ENCODE results near the gene B4GALNT3.

Gene B4GALNT3

DNA sequence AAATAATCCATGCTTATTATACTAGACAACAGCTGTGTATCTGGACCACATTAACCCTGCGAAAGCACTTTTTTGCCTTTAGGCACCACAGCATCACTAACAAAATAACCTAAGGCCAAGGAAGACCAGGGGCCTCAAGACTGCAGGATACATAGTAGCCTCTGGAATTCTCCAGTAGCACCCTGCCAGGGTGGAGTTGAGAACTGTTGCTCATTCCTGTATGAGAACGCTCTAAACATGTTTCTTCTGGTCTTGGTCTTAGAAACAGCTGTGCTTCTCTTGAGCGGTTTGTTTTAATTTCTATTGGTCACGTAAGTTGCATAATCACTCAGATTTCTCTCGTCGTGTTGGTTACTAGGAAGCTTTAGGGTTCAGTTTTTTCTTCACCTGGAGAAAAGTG, 7.9 kb downstream of the B4GALNT3 start:
- no peak for DNase-seq (ENCODE audit: low spot score)

- DNase-seq (ENCODE audit: low spot score) = no peak
Observed at GRCh38 chr12:468671-469389, 9.1 kb downstream of the B4GALNT3 start.

DNA sequence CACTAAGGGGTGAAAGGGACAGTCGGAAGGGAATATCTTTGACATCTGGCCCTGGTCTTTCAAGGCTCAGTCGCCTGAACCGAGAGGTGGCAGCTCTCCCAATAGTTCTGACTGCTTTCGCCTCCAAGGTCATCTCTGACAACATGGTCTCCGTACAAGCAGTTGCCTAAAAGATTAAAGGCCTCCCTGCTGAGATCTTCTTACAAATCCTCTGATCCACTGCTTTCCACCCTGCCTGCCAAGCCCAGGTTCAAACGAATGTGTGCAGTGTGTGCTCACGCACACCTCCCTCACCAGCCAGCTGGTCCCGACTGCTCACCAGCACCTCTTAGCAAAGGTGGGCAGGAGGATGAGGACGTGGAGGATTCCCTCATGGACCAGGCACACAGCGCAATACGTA, 10.4 kb downstream of the B4GALNT3 start:
- DNase-seq (ENCODE audit: low spot score) = no peak

GRCh38 chr12:473198-473597, 13.5 kb downstream of the B4GALNT3 start:
- no peak for DNase-seq (ENCODE audit: low spot score)

DNA sequence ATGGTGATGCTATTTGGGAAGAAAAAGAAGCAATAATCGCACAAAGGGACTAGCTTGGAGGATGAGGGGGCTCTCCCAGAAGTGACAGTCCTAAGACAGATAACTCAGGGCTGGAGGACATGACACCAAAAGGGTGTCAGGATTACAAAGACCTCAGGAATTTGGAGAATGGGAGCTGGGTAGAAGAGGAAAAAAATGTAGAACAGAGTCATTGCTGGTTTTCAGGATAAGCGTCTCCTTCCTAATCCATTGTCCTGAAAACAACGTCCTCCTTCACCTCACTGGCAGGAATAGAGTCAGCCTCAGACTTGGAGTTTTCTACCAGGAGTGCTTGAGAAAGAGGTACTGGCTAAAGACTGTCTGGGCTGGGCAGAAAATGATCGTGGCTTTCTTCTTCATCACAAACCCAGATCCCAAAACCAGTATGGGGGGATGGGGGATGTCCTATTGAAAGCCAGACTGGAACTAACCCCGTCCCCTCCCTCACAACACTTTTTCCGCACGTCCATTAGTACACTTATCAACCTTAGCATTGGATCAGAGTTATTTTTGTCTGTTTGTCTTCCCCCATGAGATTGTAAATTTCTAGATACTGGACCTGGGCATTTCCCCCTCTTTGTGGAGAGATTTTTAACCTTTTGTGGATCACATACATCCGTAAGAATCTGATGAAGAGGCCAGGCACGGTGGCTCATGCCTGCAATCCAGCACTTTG, 14.3 kb downstream of the B4GALNT3 start:
- no peak for DNase-seq (ENCODE audit: low spot score)

- no peak for DNase-seq (ENCODE audit: low spot score)
Observed at GRCh38 chr12:475286-475685, 15.5 kb downstream of the B4GALNT3 start.

GRCh38 chr12:479161-479560, 19.4 kb downstream of the B4GALNT3 start:
- DNase-seq (ENCODE audit: low spot score) = no peak

DNA sequence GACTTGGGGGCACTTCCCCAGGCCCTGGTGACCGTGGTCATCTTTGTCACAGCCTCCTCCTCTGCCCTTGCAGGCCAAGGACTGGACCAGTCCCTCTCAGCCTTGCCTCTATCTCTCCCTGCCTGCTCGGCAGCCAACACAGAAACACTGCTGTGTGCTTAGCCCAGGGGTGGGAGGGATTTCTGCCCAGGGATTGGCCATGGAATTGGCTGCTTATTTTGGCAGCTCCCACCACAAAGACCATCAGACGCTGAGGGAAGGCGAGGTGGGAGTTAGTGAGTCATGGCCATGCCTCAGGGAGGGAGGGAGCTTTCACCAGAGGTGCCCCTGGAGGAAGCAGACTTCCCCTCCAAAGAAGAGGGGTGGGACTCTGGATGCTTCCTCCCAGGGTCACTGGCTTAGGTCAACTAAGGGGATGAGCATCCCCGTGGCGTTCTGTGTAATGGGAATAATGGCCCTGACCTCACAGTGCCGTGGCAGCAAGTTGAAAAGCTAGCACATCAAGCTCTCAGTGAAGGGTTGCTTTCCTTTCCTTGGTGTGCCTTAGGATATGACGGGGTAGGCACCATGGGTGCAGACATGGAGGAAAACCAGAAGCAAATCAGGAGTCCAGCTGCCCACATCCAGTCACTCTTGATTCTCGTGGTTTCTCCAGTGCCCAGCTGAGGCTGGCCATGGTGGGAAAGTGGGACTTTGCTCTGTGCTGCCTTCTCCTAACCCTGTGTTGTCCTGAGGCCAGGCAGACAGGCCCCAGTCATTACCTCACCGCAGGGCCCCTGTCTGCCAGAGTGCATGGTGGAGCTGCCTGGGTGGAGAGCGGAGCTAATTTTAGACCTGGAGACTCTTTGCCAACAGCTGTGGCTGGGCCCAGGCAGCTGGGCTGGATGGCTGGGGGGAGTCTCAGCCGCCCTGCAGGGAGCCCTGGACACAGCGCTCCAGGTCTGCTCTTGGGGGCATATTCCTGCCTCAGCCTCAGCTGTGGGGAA, 21.4 kb downstream of the B4GALNT3 start:
- DNase-seq (ENCODE audit: low spot score) = no peak

- DNase-seq (ENCODE audit: low spot score) = no peak
Observed at GRCh38 chr12:482061-482460, 22.3 kb downstream of the B4GALNT3 start.

DNA sequence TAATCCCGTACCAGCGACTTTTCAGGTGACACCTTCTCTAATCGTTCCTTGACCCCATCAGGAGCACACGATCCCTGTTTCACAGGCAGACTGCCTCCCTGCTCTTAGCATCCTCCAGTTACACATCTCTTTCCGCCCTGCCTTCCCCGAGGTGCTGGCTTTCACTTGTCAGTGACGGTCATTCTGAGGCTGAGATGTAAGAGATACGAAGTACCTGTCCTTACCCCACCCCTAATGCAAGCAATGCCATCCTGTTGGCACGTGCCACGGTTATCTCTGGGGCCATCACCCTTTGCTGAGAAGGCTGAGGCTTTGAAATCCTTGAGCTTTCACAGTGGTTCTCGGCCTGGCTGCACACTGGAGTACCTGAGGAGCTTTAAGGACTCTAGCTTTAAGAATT, 24.4 kb downstream of the B4GALNT3 start:
- DNase-seq (ENCODE audit: low spot score) = no peak

DNA sequence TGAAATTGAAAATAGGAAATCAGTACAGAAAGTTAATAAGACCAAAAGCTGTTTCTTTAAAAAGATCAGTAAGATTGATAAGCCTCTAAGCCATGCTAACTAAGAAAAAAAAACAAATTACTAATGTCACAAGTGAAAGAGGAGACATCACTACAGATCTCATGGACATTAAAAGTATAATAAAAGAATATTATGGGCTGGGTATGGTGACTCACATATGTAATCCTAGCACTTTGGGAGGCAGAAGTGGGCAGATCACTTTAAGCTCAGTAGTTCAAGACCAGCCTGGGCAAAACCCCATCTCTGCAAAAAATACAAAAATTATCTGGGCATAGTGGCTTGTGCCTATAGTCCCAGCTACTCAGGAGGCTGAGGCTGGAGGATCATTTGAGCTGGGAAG, 30.5 kb downstream of the B4GALNT3 start:
- DNase-seq (ENCODE audit: low spot score) = no peak

- no peak for DNase-seq (ENCODE audit: low spot score)
Observed at GRCh38 chr12:495466-495865, 35.7 kb downstream of the B4GALNT3 start.

GRCh38 chr12:496736-497135, 37.0 kb downstream of the B4GALNT3 start:
- DNase-seq (ENCODE audit: low spot score) = no peak

- DNase-seq (ENCODE audit: low spot score) = no peak
Observed at GRCh38 chr12:497501-498160, 37.9 kb downstream of the B4GALNT3 start.

DNA sequence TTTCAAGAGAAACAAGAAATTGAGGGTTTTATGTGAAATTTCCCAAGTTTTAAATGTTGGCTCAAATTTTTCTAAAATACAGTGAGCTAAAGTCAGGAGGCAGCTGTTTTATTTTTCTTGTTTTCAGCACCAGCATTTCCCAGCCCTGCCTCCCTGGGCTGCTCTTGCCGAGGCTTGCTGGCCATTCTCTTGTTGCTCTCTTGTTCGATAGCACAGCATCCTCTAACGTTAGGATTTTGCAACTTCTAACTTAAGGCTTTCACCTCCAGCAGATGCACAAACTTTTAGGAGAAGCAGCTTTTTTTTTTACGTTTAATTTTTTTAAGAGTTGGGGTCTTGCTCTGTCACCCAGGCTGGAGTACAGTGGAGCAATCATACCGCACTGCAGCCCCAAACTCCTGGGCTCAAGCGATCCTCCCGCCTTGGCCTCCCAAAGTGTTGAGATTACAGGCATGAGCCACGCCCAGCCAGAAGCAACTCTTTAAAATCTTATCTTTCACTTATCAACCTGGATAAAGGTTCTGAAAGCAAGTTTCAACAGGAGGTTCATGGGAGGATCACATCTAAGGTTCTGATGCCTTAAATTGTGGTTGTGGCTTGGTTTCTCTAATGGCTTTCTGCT, 40.2 kb downstream of the B4GALNT3 start:
- DNase-seq (ENCODE audit: low spot score) = no peak

DNA sequence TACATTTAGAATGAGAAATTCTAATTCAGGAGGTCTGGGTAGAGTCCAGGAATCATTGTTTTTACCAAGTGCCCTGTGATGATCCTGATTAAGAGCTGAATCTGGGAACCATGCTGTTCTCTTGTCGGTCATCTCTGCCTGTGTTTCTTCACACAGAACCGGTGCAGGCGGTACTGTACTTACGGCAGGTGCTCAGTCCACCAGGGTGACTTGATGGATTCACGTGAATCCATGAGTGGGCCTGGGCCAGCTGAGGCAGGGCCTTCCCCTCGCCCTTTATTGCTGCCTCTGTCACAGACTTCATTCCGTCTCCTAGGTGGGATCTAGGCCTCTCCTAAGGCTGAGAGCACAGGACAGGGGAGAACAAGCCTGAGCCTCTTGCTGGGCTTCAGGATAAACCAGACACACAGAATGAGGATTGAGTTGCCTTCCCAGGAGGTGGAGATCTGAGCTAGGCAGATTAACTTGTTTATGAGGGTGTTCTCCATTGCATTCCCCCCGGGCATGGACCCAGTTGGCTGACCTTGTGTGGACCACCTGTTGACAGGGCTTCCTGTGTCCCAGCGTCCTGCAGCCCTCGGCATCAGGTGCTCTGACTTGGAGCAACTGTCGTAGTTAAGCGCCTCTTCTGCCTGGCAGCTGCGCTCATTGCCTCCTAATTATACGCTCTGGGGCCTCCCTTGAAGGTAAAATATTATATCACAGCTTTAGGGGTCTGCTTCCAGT, 42.1 kb downstream of the B4GALNT3 start:
- DNase-seq (ENCODE audit: low spot score) = no peak

DNA sequence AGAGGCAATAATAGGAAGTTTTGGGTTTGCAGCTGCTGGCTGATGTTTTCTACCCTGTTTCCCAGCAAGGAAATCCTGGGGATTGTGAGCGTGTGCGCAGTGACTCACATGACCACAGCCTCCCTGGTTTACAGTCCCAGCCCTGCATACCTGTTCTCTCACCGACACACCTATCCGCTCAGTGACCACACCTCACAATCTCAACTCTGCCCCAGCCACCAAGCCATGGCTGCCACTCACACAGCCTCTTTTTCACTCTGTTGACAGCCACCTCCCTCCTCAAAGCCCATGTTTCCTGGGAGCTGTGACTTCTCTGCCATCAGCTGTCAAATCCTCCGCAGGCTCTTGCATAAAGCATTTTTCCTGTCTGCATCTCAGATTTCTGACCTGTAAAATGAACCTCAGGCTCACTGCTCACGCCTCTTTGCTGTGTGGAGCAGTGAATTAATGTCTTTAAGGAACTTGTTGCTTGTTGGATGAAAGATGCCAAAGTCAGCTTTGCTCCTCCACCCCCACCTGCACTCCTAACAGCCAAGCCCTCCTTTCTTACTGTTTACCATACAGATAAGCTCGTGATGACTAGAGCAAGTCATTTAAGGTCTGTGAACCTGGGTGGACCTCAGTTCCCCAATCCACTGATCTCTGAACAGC, 43.5 kb downstream of the B4GALNT3 start:
- DNase-seq (ENCODE audit: low spot score) = peak; percentile 97

GRCh38 chr12:505221-505620, 45.5 kb downstream of the B4GALNT3 start:
- no peak for DNase-seq (ENCODE audit: low spot score)

DNA sequence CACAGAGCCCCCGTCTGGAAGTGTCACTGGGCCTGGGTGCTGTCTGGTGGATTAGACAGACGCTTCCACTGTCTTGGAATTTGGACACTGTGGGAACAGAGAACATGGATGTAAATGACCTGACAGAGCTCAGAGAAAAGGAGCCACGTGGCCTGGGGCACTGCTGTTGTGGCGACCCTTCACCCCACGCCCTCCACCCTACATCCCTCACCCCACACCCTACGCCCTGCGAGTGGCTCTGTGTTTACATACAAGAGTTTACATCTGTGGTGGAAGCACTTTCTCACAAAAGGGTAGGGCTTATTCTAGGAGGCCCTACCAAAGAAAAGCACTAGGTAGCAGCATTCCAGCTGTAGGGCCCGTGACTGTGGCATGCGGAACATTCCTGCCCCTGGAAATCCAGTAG, 47.7 kb downstream of the B4GALNT3 start:
- DNase-seq (ENCODE audit: low spot score) = peak; percentile 42

DNA sequence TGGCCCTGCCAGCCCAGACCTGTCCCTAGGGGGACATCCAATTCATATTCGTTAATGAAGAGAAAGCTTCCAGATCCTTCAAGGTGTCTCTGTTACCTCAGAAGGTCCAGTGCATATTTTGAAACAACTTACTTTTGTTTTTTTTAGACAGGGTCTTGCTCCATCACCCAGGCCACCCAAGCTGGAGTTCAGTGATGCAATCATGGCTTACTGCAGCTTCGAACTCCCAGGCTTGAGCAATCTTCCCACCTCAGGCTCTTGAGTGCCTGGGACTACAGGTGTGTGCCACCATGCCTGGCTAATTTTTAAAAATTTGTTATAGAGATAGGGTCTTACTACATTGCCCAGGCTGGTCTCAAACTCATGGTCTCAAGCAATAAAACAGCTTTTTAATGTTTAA, 48.4 kb downstream of the B4GALNT3 start:
- no peak for DNase-seq (ENCODE audit: low spot score)

All from LoVo (cell line).